Right lobe of liver (tissue), 6 donors: ENCODE data around the gene SMIM35. TPM values are rescaled to one million over a fixed set of nuclear protein-coding genes. Genes with fewer than 3 reads are reported as not detected.

Experiments used
- ATAC-seq, 4 donors: fragments of 200-7000 bp; cut with Tn5 transposase; one replicate each; pipeline ENCODE4 v1.9.1; 2020; ENCODE audit warnings: mild to moderate bottlenecking in 4 of 4, moderate library complexity in 4 of 4
- DNase-seq, 3 donors: peaks; one replicate each; pipeline ENCODE4 v3.0.0-alpha.2; 2020
- H3K27ac ChIP-seq, 3 donors: fragments of 200-600 bp; one replicate each; pipeline ENCODE4 v1.8.0; 2022
- H3K27me3 ChIP-seq, 2 donors: fragments of 200-600 bp; one replicate each; pipeline ENCODE4 v1.8.0; 2022
- H3K36me3 ChIP-seq, 4 donors: fragments of 200-600 bp; sonication (generic) in 1 of 4; one replicate each; pipeline versions ENCODE4 v1.5.1 to v1.8.0; 2017 to 2022; ENCODE audit warnings: control low read depth in 1 of 4
- H3K4me1 ChIP-seq, 4 donors: fragments of 200-600 bp; sonication (generic) in 1 of 4; one replicate each; pipeline versions ENCODE4 v1.5.1 to v1.8.0; 2017 to 2022; ENCODE audit warnings: control low read depth in 1 of 4
- H3K4me3 ChIP-seq, 3 donors: fragments of 200-600 bp; one replicate each; pipeline ENCODE4 v1.8.0; 2022
- H3K9me3 ChIP-seq, 4 donors: fragments of 200-600 bp; sonication (generic) in 1 of 4; one replicate each; pipeline versions ENCODE4 v1.5.1 to v1.8.0; 2017 to 2022; ENCODE audit warnings: control low read depth in 1 of 4
- CTCF ChIP-seq, 4 donors: fragments of 200-600 bp in 3 of 4; fragments of 450-650 bp in 1 of 4; IDR thresholded peaks; one replicate each; pipeline versions ENCODE4 v1.5.1 to v1.8.0; 2016 to 2022; ENCODE audit warnings: antibody characterized with exemption in 4 of 4, mild to moderate bottlenecking in 2 of 4
- POLR2A ChIP-seq: fragments of 450-650 bp; IDR thresholded peaks from one replicate; pipeline ENCODE4 v1.6.1; 2017; ENCODE audit warnings: antibody characterized with exemption, mild to moderate bottlenecking
- WGBS: methylation state at CpG from one replicate; pipeline ENCODE4 v1.1.6; 2018; ENCODE audit warnings: low coverage, low lambda C conversion rate; ENCODE audit not compliant: insufficient coverage; ENCODE audit errors: missing lambda C conversion rate; 5-methylcytosine and 5-hydroxymethylcytosine counted together
- intact Hi-C, 2 donors: fragments of 100-400 bp; cut with DNase I; formaldehyde crosslinking; loops; one replicate each; pipeline versions ENCODE4 v1.11.2 to v1.14.1; 2022
- total RNA-seq, 6 experiments: library from RNA; depleted of rRNA in 2 of 6; stranded (reverse); fragments of >200 nt in 2 of 6; fragmentation: NEBNext Ultra II Directional in 3 of 6; extraction: Animal tissue kit (Norgen Biotek cat#: 25700) in 3 of 6; gene quantifications; one replicate each; pipeline versions ENCODE4 v1.1.0 to v1.2.4, GENCODE V29; 2016 to 2023
- donor health status: DM: no; HTN: yes; CAD: no.
- donor health status: DM: no; HTN: no; CAD: no.
- donor health status: DM: no; HTN: no; CAD: no.
- donor health status: DM: no; HTN: yes; CAD: no.
- donor health status: DM: no; HTN: yes; CAD: no.

Gene SMIM35
- total RNA-seq, 6 experiments from 2014 or later = not detected

GRCh38 chr11:118060081-118060661, 26.6 kb downstream of the SMIM35 start:
- Histone ChIP-seq H3K27ac (no peak overlapping the region), H3K4me3 (no peak overlapping the region), H3K27me3 (no peaks in the 10 kb centered on the region), H3K4me1 (no peaks in the 10 kb centered on the region), H3K9me3 (no peaks in the 10 kb centered on the region), H3K36me3 (no peaks in the 10 kb centered on the region)
- no peak for DNase-seq
- 88% methylated on average over 6 of the region's 10 CpGs for WGBS
- peak in 1 of 4 donors; percentile 24 for ATAC-seq
- intact Hi-C loops = no loop called here
- no peak for TF ChIP-seq CTCF (IDR thresholded peaks at IDR 0.05)

- Histone ChIP-seq H3K27me3 (no peaks in the 10 kb centered on the region), H3K4me3 (no peak overlapping the region), H3K27ac (no peak overlapping the region), H3K36me3 (no peaks in the 10 kb centered on the region), H3K9me3 (no peaks in the 10 kb centered on the region), H3K4me1 (no peaks in the 10 kb centered on the region)
- no peak for TF ChIP-seq POLR2A
- no peak for TF ChIP-seq CTCF (IDR thresholded peaks at IDR 0.05)
- DNase-seq = no peak
- intact Hi-C loops = no loop called here
- WGBS = 72% methylated on average over 2 of the region's 11 CpGs
- ATAC-seq = peak in 1 of 4 donors; percentile 17
These were observed 27.4 kb downstream of the SMIM35 start for GRCh38 chr11:118059246-118059940.

GRCh38 chr11:118058311-118059245, 28.2 kb downstream of the SMIM35 start:
- Histone ChIP-seq H3K27ac (no peak overlapping the region), H3K36me3 (no peaks in the 10 kb centered on the region), H3K9me3 (no peaks in the 10 kb centered on the region), H3K4me1 (no peaks in the 10 kb centered on the region), H3K27me3 (no peaks in the 10 kb centered on the region), H3K4me3 (no peak overlapping the region)
- no peak for TF ChIP-seq CTCF (IDR thresholded peaks at IDR 0.05)
- no peak for TF ChIP-seq POLR2A
- DNase-seq (no peak), ATAC-seq (no peak)
- 44% methylated on average over 8 of the region's 20 CpGs for WGBS
- intact Hi-C loops = no loop called here

GRCh38 chr11:118057251-118058145, 29.3 kb downstream of the SMIM35 start:
- ATAC-seq = no peak
- 51% methylated on average over 14 of the region's 14 CpGs for WGBS
- peak in 1 of 3 donors; percentile 20 for DNase-seq
- Histone ChIP-seq H3K27me3 (no peaks in the 10 kb centered on the region), H3K36me3 (no peaks in the 10 kb centered on the region), H3K27ac (no peak overlapping the region), H3K4me1 (no peaks in the 10 kb centered on the region), H3K4me3 (no peak overlapping the region), H3K9me3 (no peaks in the 10 kb centered on the region)
- no peak for TF ChIP-seq POLR2A
- TF ChIP-seq CTCF (IDR thresholded peaks at IDR 0.05) = no peak
- intact Hi-C loops = no loop called here
